HCEC 1CT (cell line): ENCODE data around the gene RRP15.

Source experiments
- DNase-seq: peaks from one replicate; pipeline ENCODE4 v3.0.0-alpha.2; 2017

Gene RRP15

GRCh38 chr1:218344814-218345672 is 60.0 kb downstream of the RRP15 start, which contains the start of gene TGFB2:
TSS of gene TGFB2 (plus strand) at chr1:218345336. CDS start at chr1:218346702, 1,366 bp downstream.
- DNase-seq = peak; percentile 37

- DNase-seq = peak; percentile 76
These were observed 60.7 kb downstream of the RRP15 start for GRCh38 chr1:218345673-218346390.

GRCh38 chr1:218346391-218347204 is 61.5 kb downstream of the RRP15 start:
- DNase-seq = peak; percentile 32

GRCh38 chr1:218347336-218347722 is 62.2 kb downstream of the RRP15 start:
- no peak for DNase-seq

- no peak for DNase-seq
These were observed 62.9 kb downstream of the RRP15 start for GRCh38 chr1:218347723-218348627.

- DNase-seq = no peak
These were observed 63.6 kb downstream of the RRP15 start for GRCh38 chr1:218348628-218349071.

GRCh38 chr1:218349348-218350034 is 64.4 kb downstream of the RRP15 start:
- no peak for DNase-seq

- no peak for DNase-seq
These were observed 65.0 kb downstream of the RRP15 start for GRCh38 chr1:218350035-218350525.

- peak; percentile 67 for DNase-seq
These were observed 65.7 kb downstream of the RRP15 start for GRCh38 chr1:218350801-218351266.

GRCh38 chr1:218351391-218352074 is 66.4 kb downstream of the RRP15 start:
- DNase-seq = peak; percentile 72

- DNase-seq = no peak
These were observed 67.0 kb downstream of the RRP15 start for GRCh38 chr1:218352075-218352438.

GRCh38 chr1:218353656-218354055 is 68.6 kb downstream of the RRP15 start:
- no peak for DNase-seq

GRCh38 chr1:218355278-218355677 is 70.2 kb downstream of the RRP15 start:
- no peak for DNase-seq

- no peak for DNase-seq
These were observed 72.3 kb downstream of the RRP15 start for GRCh38 chr1:218357211-218357892.

- DNase-seq = no peak
These were observed 72.8 kb downstream of the RRP15 start for GRCh38 chr1:218357893-218358232.

GRCh38 chr1:218361298-218362065 is 76.4 kb downstream of the RRP15 start:
- peak; percentile 66 for DNase-seq

GRCh38 chr1:218362418-218363076 is 77.5 kb downstream of the RRP15 start:
- no peak for DNase-seq

- no peak for DNase-seq
These were observed 78.0 kb downstream of the RRP15 start for GRCh38 chr1:218363141-218363540.
